GM12874 (cell line): ENCODE data around the gene FLNB.

ENCODE experiments used
- TF ChIP-seq, protein P1 (sequence below): IDR thresholded peaks from 2 replicates; pipeline ENCODE4 v1.5.1; 2011; ENCODE audit warnings: low read depth, mild to moderate bottlenecking, control low read depth, low read length, moderate library complexity; ENCODE audit not compliant: insufficient read depth

The FLNB gene

DNA sequence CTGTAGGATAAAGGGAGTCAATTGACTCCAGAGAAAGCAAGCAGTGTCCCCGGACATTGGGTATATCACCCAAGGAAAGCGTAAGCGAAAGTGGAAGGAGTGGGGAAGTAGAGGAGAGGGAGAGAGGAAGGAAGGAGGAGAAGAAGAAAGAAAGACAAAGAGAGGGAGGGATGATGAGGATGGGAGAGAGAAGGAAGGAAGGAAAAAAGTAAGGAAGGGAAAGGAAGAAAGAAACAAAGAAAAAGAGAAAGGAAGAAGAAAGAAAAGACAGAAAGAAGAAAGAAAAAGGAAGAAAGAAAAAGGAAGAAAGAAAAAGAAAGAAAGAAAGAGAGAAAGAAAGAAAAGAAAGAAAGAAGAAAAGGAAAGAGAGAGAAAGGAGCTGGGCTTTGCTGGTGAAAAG lies 201.7 kb downstream of the FLNB start:
- TF ChIP-seq, protein P1, sequence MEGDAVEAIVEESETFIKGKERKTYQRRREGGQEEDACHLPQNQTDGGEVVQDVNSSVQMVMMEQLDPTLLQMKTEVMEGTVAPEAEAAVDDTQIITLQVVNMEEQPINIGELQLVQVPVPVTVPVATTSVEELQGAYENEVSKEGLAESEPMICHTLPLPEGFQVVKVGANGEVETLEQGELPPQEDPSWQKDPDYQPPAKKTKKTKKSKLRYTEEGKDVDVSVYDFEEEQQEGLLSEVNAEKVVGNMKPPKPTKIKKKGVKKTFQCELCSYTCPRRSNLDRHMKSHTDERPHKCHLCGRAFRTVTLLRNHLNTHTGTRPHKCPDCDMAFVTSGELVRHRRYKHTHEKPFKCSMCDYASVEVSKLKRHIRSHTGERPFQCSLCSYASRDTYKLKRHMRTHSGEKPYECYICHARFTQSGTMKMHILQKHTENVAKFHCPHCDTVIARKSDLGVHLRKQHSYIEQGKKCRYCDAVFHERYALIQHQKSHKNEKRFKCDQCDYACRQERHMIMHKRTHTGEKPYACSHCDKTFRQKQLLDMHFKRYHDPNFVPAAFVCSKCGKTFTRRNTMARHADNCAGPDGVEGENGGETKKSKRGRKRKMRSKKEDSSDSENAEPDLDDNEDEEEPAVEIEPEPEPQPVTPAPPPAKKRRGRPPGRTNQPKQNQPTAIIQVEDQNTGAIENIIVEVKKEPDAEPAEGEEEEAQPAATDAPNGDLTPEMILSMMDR, result no peak

DNA sequence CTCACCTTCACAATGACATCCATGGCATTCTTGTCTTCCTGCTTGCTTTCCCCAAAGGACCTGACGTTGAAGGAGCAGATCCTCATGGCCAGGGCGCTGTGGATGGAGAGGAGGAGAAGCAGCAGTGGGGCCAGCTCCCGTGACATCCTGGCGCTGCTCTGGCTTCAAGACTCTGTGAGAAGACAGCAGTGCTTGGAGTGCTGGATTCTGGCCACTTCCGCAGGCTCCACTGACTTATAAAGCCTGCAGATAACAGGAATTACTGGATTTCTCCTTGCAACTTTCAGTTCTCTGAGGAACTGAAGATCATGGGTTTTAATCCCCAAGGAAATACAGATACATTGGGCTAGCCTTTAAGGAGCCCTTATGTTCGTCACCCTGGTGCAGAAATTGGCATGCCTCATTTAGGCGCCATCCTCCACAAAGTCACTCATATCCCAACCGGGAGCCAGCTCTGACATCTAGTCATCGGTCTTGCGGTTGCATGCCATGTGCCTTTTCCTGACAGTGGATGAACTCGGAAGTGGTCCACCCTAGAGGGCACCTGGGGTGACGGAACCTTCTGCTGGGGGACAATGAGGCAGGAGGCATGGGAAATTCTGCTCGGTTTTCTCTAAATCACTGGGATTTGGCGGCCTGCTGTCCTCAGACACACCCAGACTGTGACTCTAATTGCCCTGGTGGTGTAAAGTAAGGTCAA lies 202.7 kb downstream of the FLNB start, which contains the start of gene DNASE1L3:
Gene DNASE1L3, minus strand, starts transcription at position 212 of the 700 bp plus-strand sequence. Its CDS starts 66 bp downstream, at position 146.
- TF ChIP-seq, protein P1, result no peak

DNA sequence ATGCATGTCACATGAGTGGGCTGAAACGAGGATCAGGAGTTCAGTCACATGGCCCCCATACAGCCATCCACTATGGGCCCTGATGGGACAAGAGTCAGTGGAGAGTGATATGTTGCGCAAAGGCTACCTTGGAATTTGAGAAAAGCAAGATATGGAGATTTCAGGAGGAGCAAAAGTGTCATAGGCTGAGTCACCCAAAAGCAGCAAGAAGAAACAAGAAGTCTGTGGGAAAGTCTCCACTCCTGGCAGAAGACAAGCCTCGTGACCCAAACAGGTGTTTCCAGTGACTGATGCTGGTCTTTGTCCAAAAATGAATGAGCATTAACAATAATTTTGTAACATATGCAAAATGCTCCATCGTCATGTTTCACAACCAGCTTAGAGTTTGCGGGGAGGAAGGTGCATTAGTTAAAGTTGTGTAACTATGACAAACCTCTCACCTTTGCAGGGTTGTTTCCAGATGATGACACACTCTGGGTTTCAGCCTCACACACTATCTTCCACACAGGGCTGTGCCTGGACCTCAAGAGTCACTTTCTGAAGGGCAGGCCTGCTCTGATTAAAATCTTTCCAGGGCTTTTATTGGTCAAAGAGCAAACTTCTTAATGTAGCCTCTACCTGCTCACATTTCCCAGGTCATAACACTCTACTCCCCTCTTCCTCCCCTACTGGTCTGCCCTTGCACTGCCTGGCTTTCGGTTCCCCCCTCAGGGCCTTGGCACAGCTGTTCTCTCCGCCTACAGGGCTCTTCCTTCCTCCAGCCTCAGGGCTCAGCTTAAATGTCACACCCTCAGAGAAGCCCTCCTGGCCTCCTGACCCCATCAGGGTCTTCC lies 206.5 kb downstream of the FLNB start:
- TF ChIP-seq, protein P1, result peak; percentile 49; the same call in 1 of the 2 replicates

DNA sequence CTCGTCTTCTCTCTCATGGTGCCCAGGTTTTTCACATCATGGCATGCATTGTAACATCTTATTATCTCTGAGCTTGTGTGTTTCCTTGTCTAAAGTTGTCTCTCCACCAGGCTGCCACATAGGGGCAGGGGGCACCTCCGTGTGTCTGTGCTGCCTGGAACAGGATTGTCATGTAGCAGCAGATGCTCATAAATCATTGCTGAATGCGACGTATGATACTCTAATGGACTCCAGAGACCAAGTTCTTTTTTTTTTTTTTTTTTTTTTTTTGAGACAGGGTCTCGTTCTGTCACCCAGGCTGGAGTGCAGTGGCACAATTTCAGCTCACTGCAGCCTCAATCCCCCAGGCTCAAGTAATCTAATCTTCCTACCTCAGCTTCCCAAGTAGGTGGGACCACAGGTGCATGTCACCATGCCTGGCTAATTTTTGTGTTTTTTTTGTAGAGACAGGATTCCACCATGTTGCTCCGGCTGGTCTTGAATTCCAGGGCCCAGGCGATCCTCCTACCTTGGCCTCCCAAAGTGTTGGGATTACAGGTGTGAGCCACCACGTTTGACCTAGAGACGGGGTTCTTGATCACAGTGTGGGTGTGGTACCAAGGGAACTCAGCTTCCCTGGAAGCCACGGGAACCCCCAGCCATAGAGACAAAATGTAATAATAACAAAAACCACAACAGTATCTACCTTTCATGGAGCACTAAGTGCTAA lies 207.2 kb downstream of the FLNB start:
- TF ChIP-seq, protein P1, result no peak

DNA sequence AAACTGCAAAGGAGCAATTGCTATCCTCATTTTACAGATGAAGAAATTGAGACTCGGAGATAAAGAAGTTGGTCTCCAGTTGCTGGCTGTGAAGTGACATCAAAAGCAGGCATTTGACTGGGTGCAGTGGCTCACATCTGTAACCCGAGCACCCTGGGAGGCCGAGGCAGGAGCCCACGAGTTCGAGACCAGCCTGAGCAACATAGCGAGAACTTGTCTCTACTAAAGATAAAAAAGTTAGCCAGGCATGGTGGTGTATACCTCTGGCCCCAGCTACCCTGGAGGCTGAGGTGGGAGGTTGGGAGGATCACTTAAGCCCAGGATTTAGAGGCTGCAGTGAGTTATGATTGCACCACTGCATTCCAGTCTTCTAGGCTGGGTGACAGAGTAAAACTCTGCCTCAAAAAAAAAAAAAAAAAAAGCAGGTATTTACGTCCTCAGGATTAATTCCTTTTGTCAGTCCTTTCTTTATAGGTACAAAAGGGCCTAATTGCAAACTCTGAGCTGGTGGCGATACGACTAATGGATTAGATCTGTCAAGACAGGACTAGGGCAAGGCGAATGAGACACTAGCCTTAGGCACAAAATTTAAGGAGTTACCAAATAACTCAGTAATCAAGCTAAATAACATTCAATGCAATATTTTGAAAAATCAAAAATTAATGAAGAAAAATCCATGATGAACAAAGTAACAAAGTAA lies 208.4 kb downstream of the FLNB start:
- TF ChIP-seq, protein P1, result no peak

DNA sequence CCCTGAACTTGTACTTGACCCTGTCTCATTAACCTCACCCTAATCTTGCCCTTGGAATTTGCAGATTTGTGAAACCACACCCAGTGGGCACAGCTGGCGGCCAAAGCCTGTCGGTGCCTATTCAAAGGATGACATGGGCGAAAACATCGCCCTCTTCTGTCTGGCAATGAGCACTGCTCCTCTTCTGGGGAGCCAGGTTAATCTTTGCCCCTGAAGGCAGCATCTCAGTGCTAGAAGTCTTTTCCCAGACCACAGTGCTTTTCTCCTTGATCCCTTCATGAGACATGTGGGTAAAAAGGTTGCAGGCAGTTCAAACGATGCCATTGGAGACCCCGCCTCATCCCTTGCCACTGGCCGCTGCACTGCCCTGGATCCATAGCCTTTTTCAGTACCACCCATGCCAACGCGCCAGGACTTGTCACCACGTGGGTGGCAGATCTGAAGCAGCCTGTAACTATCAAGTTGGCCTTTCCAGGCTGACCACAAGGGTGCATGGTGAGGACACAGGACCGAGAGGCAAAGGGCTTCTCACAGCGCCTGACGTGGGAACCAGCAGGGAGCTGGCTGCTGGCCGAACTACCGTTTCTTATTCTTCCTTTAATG lies 209.1 kb downstream of the FLNB start:
- TF ChIP-seq, protein P1, result peak; percentile 87
